ENCODE results near the gene TECPR1.

TECPR1 gene

GRCh38 chr7:98248156-98248555 lies 3.9 kb downstream of the TECPR1 start:
- no peak for DNase-seq (ENCODE audit: low read depth in 2 of 2, low spot score in 1 of 2)

GRCh38 chr7:98244871-98245270 lies 7.2 kb downstream of the TECPR1 start:
- DNase-seq (ENCODE audit: low read depth in 2 of 2, low spot score in 1 of 2) = no peak

GRCh38 chr7:98242934-98243333 lies 9.1 kb downstream of the TECPR1 start:
- DNase-seq (ENCODE audit: low read depth in 2 of 2, low spot score in 1 of 2) = no peak

GRCh38 chr7:98242342-98242741 lies 9.7 kb downstream of the TECPR1 start:
- DNase-seq (ENCODE audit: low read depth in 2 of 2, low spot score in 1 of 2) = no peak

- no peak for DNase-seq (ENCODE audit: low read depth in 2 of 2, low spot score in 1 of 2)
Measured at GRCh38 chr7:98241674-98242241, 10.3 kb downstream of the TECPR1 start.

- no peak for DNase-seq (ENCODE audit: low read depth in 2 of 2, low spot score in 1 of 2)
Measured at GRCh38 chr7:98240961-98241673, 10.9 kb downstream of the TECPR1 start.

GRCh38 chr7:98238976-98239375 lies 13.1 kb downstream of the TECPR1 start:
- DNase-seq (ENCODE audit: low read depth in 2 of 2, low spot score in 1 of 2) = no peak

- DNase-seq (ENCODE audit: low read depth in 2 of 2, low spot score in 1 of 2) = no peak
Measured at GRCh38 chr7:98238076-98238475, 14.0 kb downstream of the TECPR1 start.

GRCh38 chr7:98236355-98237185 lies 15.5 kb downstream of the TECPR1 start:
- no peak for DNase-seq (ENCODE audit: low read depth in 2 of 2, low spot score in 1 of 2)

GRCh38 chr7:98235901-98236300 lies 16.1 kb downstream of the TECPR1 start:
- no peak for DNase-seq (ENCODE audit: low read depth in 2 of 2, low spot score in 1 of 2)

- no peak for DNase-seq (ENCODE audit: low read depth in 2 of 2, low spot score in 1 of 2)
Measured at GRCh38 chr7:98234429-98235147, 17.4 kb downstream of the TECPR1 start.

- no peak for DNase-seq (ENCODE audit: low read depth in 2 of 2, low spot score in 1 of 2)
Measured at GRCh38 chr7:98233219-98234070, 18.6 kb downstream of the TECPR1 start.

- DNase-seq (ENCODE audit: low read depth in 2 of 2, low spot score in 1 of 2) = no peak
Measured at GRCh38 chr7:98232799-98233198, 19.2 kb downstream of the TECPR1 start.

GRCh38 chr7:98232263-98232585 lies 19.8 kb downstream of the TECPR1 start:
- no peak for DNase-seq (ENCODE audit: low read depth in 2 of 2, low spot score in 1 of 2)

GRCh38 chr7:98231493-98232262 lies 20.4 kb downstream of the TECPR1 start:
- DNase-seq (ENCODE audit: low read depth in 2 of 2, low spot score in 1 of 2) = no peak

GRCh38 chr7:98230746-98231471 lies 21.1 kb downstream of the TECPR1 start:
- no peak for DNase-seq (ENCODE audit: low read depth in 2 of 2, low spot score in 1 of 2)

- DNase-seq (ENCODE audit: low read depth in 2 of 2, low spot score in 1 of 2) = no peak
Measured at GRCh38 chr7:98229991-98230745, 21.9 kb downstream of the TECPR1 start.

- DNase-seq (ENCODE audit: low read depth in 2 of 2, low spot score in 1 of 2) = no peak
Measured at GRCh38 chr7:98229441-98229840, 22.6 kb downstream of the TECPR1 start.

- no peak for DNase-seq (ENCODE audit: low read depth in 2 of 2, low spot score in 1 of 2)
Measured at GRCh38 chr7:98228801-98229200, 23.2 kb downstream of the TECPR1 start.

Measured in stimulated activated CD8-positive, alpha-beta memory T cell treated with anti-CD3 and anti-CD28 coated beads, Interleukin-4, amount 100 ng/mL, for 4 hours (primary cell).